Hematopoietic multipotent progenitor cell treated with erythropoietin and hydrocortisone succinate and interleukin-3 and kit ligand, for 4 days (in vitro differentiated cells): ENCODE measurements around the gene LRRC8B.
"Not testable (repeated sequence)": the region's sequence is repeated elsewhere in the genome, so short reads cannot be mapped to it uniquely, and the experiment has no call there.

Experiments used
- DNase-seq: peaks from one replicate; pipeline ENCODE4 v3.0.0-alpha.2; 2015

LRRC8B gene

GRCh38 chr1:89525169-89525855 is 683 bp downstream of the LRRC8B start:
- DNase-seq: peak; percentile 81

DNA sequence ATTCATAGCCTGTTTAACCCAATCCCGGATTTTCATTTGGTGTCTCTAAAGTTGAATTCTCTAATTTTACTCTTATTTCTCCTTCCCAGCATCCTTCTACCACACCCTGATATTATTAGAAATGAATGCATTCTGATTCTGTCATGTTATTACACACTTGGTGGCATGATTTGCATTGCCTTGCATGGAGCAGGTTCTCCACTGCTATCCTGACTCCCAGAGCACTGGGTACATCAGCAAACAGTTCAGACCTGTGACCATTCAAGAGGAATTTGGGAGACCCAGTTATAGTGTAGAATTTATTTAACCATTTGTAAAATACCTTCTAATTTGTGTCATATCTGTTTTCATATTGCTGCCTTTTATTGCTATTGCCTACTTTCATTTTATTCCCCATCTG is 2.6 kb downstream of the LRRC8B start:
- DNase-seq: no peak

DNA sequence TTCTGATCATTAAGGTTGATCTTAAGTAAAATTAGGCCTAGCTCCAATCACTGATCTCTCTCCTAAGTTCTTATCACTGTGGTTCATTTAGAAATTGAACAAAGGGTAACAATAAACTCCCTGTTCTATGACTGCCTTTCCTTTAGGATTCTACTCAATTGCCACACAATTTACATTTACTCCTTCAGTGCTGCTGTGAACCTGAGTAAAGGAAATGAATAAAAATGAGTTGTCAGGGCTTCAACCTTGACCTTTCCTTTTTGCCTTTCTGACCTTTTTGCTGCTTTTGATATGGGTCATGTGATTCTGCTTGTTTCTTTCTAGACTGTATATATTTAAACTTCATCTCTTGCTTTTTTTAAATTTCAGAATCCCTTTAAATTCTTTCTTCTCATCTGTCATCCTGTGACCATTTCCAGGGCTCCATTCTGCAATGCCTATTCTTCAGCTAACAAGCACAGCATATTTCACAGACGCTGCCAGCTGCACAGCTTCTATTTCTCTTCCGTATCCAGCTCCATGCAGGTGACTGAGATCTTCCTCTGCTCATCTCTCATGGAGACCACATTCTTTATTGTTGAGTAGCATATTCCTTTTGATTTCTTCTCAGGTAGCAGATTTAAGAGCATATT is 3.2 kb downstream of the LRRC8B start:
- no peak for DNase-seq

DNA sequence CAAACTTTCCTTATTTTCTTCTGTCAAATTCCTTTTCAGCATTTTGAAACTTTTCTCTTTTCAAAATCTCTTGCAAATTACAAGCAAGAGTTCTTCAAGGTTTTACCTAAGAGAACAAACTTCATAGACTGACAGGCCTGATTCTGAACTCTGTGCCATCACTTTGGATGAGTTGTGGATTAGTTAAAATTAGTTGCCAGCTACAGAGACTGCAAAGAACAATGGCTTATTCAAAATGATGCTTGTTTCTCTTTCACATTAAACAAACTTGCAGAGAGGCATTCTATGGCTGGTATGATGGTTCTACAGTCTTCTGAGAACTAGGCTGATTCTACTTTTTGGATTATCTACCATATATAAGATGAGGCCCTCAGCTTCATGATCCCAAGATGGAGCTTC is 3.8 kb downstream of the LRRC8B start:
- no peak for DNase-seq

GRCh38 chr1:89529196-89529595 is 4.6 kb downstream of the LRRC8B start:
- no peak for DNase-seq

DNA sequence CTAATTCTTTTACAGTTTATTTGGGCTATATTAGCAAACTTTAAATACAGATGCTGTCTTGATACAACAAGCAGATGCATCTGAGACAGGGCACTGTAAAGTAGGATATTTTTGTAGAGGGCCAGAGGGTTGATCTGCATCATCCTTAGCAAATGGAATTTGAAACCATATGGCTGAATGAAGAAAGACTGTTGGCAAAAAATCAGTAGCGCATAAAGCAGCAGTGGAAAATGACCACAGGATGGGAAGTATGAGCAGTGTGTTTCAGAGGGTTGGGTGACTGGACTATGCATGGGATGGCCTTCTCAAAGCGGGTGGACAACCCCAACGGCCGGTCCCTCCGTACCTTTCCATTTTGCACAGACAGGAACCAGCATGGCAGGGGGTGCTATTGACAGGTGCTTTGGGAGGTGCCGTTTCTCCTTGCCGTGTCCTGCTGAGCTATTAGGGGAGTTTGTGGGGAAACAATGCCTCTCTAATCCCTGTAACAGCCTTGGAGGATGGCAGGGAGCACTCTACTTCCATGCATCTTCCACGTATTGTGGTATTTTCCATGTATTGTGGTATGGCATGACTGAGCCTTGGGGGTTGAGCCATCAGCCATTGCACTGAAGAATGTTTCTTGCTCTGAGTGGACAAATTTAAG is 5.9 kb downstream of the LRRC8B start:
- no peak for DNase-seq

DNA sequence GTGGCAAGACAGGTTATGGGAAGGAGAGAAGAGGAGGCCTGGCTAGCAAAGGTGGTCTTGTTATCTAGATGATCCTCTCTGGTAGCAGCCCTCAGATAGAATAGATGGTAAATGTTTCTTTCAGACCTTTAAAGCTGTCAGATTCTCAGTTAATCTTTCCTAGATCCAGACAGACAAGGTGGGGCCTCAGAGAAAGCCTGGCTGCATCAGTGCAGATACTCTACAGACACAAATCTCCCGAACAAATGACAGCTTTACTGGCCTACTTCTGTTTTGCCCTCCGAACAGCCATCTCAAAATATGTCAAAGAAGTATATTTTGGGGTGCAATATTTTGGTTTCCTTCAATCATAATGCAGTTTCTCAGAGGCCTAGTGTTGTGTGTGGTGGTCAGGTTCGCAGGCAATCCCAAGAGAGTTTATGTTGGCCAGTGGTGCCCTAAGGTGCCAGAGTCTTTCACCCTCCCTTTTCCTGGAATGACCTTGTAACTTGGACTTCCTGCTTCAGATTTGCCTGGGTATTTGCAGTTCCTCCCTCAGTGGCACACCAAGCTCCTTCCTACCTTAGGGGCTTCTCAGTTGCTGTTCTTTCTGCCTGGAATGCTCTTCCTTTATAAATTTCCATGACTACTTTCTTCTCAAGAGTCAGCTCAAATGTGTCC is 7.0 kb downstream of the LRRC8B start:
- DNase-seq: no peak

DNA sequence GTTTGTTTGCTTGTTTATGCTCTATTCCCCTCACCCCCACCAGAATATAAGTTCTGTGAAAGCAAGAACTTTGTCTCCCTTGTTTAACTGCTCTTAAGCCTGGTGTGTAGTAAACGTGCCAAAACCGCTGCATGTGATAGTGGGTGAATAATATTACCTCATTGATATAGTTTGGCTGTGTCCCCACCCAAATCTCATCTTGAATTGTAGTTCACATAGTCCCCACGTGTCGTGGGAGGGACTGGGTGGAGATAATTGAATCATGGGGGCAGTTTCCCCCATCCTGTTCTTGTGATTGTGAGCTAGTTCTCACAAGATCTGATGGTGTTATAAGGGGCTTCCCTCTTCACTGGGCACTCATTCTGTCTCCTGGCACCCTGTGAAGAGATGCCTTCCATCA is 7.6 kb downstream of the LRRC8B start:
- DNase-seq: no peak

- no peak for DNase-seq
These were observed 8.2 kb downstream of the LRRC8B start for GRCh38 chr1:89532866-89533265.

GRCh38 chr1:89535537-89535936 is 10.9 kb downstream of the LRRC8B start:
- DNase-seq: no peak

GRCh38 chr1:89536555-89537341 is 12.1 kb downstream of the LRRC8B start:
- no peak for DNase-seq

DNA sequence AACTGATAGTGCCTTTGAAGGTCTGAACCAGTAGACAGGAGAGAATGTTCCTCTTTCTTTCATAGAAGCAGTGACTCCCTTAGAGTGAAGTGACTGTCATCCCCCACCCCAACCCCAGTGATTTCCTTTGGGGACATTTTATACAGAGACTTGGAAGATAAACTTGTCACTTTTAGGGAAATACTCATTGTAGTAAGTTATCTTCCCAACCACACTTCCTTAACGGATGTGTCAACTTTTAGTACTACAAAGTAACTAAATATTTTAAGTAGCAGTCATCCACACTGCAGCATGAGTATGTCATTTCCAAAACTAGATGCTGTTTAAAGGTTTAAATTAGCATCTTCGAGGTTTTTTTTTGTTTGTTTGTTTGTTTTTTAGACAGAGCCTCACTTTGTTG is 13.7 kb downstream of the LRRC8B start:
- peak; percentile 92 for DNase-seq

GRCh38 chr1:89539128-89539527 is 14.5 kb downstream of the LRRC8B start:
- DNase-seq: peak; percentile 25

GRCh38 chr1:89540406-89540970 is 15.9 kb downstream of the LRRC8B start:
- peak; percentile 47 for DNase-seq

DNA sequence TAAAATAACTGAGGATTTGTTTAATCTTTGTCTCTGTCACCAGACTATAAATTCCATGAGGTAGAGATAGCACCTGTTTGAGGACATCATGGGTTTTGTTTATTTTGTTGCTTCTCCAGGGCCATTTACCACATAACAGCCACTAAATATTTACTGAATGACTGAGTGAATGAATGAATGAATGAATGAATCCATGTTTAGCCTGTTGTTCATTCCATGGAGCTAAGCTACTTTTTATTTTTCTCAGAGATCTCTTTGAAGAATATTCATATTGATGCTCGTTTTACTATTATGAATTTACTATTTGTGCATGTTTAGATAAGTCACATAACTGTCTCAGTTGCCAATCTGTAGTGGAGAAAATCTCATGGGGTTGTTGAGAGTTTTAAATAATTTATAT is 17.7 kb downstream of the LRRC8B start:
- DNase-seq: no peak

DNA sequence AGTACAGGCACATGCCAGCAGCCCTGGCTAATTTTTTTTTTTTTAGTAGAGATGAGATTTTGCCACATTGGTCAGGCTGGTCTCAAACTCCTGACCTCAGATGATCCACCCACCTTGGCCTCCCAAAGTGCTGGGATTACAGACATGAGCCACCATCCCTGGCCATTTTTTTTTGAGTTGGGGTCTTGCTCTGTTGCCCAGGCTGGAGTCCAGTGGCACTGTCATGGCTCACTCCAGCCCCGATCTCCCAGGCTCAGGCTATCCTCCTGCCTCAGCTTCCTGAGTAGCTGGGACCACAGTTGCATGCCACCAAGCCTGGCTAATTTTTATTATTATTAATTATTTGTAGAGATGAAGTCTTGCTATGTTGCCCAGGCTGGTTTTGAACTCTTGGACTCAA is 19.0 kb downstream of the LRRC8B start:
- DNase-seq: not testable (repeated sequence)

- DNase-seq: peak; percentile 86
These were observed 20.8 kb downstream of the LRRC8B start for GRCh38 chr1:89545264-89546038.

GRCh38 chr1:89546082-89546889 is 21.7 kb downstream of the LRRC8B start:
- peak; percentile 24 for DNase-seq

GRCh38 chr1:89546934-89547562 is 22.4 kb downstream of the LRRC8B start:
- no peak for DNase-seq

GRCh38 chr1:89547563-89548116 is 23.0 kb downstream of the LRRC8B start:
- DNase-seq: peak; percentile 35
